HG03103 (cell line): Measurements from ENCODE around the gene LMNB1.
"Not testable (repeated sequence)": the region's sequence is repeated elsewhere in the genome, so short reads cannot be mapped to it uniquely, and the experiment has no call there.

Experiments
- ATAC-seq: cut with Tn5 transposase; IDR thresholded peaks from one replicate; pipeline ENCODE4 v1.9.1; 2021; ENCODE audit warnings: low read depth; ENCODE audit not compliant: unreplicated experiment

LMNB1 gene

GRCh38 chr5:126777975-126778674 is 1.2 kb downstream of the LMNB1 start:
- ATAC-seq: peak; percentile 63

GRCh38 chr5:126778675-126779403 is 1.9 kb downstream of the LMNB1 start:
- no peak for ATAC-seq

GRCh38 chr5:126780165-126780827 is 3.4 kb downstream of the LMNB1 start:
- ATAC-seq: no peak

- not testable (repeated sequence) for ATAC-seq
Observed at GRCh38 chr5:126788409-126788808, 11.5 kb downstream of the LMNB1 start.

GRCh38 chr5:126793097-126793496 is 16.2 kb downstream of the LMNB1 start:
- no peak for ATAC-seq

- not testable (repeated sequence) for ATAC-seq
Observed at GRCh38 chr5:126793648-126794047, 16.7 kb downstream of the LMNB1 start.

GRCh38 chr5:126794157-126794828 is 17.4 kb downstream of the LMNB1 start:
- ATAC-seq: no peak

GRCh38 chr5:126799780-126800179 is 22.8 kb downstream of the LMNB1 start:
- no peak for ATAC-seq

- no peak for ATAC-seq
Observed at GRCh38 chr5:126801174-126801991, 24.4 kb downstream of the LMNB1 start.

- no peak for ATAC-seq
Observed at GRCh38 chr5:126801992-126802294, 25.0 kb downstream of the LMNB1 start.

GRCh38 chr5:126805063-126805462 is 28.1 kb downstream of the LMNB1 start:
- no peak for ATAC-seq

- no peak for ATAC-seq
Observed at GRCh38 chr5:126808521-126808988, 31.6 kb downstream of the LMNB1 start.

GRCh38 chr5:126809916-126810315 is 33.0 kb downstream of the LMNB1 start:
- ATAC-seq: no peak

- ATAC-seq: no peak
Observed at GRCh38 chr5:126810596-126811380, 33.9 kb downstream of the LMNB1 start.

GRCh38 chr5:126811515-126812198 is 34.7 kb downstream of the LMNB1 start:
- no peak for ATAC-seq

- no peak for ATAC-seq
Observed at GRCh38 chr5:126812199-126812570, 35.2 kb downstream of the LMNB1 start.

GRCh38 chr5:126813799-126814198 is 36.9 kb downstream of the LMNB1 start:
- not testable (repeated sequence) for ATAC-seq

- no peak for ATAC-seq
Observed at GRCh38 chr5:126814721-126815404, 37.9 kb downstream of the LMNB1 start.
